Activated CD8-positive, alpha-beta memory T cell treated with anti-CD3 and anti-CD28 coated beads, Interleukin-2, amount 10 ng/mL, durations not matched to agents 7 days and 5 days (primary cell): ENCODE results near the gene CDH6. TPM values are rescaled to one million over a fixed set of nuclear protein-coding genes. Genes with fewer than 3 reads are reported as not detected.

Source experiments
- ATAC-seq: fragments of 150-1000 bp; cut with Tn5 transposase; one replicate; pipeline ENCODE4 v1.10.0; 2021; ENCODE audit warnings: moderate library complexity
- CTCF ChIA-PET: fragments of 350-600 bp; sonication (Branson Sonifier 250); formaldehyde crosslinking; loops from one replicate; lab custom pipeline; 2021; ENCODE audit warnings: antibody characterized with exemption; lab: Charles Lee
- DNase-seq: peaks from one replicate; pipeline ENCODE4 v3.0.0-alpha.2; 2020
- H3K27ac Mint-ChIP-seq: one replicate; pipeline ENCODE4 v1.8.0; 2021; ENCODE audit warnings: mild to moderate bottlenecking, mixed read lengths
- H3K27me3 Mint-ChIP-seq: one replicate; pipeline ENCODE4 v1.8.0; 2021; ENCODE audit warnings: mixed read lengths
- H3K36me3 Mint-ChIP-seq: one replicate; pipeline ENCODE4 v1.8.0; 2021; ENCODE audit warnings: mild to moderate bottlenecking, mixed read lengths
- H3K4me1 Mint-ChIP-seq: one replicate; pipeline ENCODE4 v1.8.0; 2021; ENCODE audit warnings: mixed read lengths
- H3K4me3 Mint-ChIP-seq: one replicate; pipeline ENCODE4 v1.8.0; 2021; ENCODE audit warnings: mild to moderate bottlenecking, moderate library complexity, mixed read lengths
- H3K9me3 Mint-ChIP-seq: one replicate; pipeline ENCODE4 v1.8.0; 2022; ENCODE audit warnings: low read depth, mixed read lengths
- total RNA-seq, 2 experiments: library from RNA; stranded (reverse); gene quantifications; one replicate each; pipeline ENCODE4 v1.2.3, GENCODE V29; 2021

Gene CDH6
- total RNA-seq, 2 experiments from 2014 or later: not detected

DNA sequence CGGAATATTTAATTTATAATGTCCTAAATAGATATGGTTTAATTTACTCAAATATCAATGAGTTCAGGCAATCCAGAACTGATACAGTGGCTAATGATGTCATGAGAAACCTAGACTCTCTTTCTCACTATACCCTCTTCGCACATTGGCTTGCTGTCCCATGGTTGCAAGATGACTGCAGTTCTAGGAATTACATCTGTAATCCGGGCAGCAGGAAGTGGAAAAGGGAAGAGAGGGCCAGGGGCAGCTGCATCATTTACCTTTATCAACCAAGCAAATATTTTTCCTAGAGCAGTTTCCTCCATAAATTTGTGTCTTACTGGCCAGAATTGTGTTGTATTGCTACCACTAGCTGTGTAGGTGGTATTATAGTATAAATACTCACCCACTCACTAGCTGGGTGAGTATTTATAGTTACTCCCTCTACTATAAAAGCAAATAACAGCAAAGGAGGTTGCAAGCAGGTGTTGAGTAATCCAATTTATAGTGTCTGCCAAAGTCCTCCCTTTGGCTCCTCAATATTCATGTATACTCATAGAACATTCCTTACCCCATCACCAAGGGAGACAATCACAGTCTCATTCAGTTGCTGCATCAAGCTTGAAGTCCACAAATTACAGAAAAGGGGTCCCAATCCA lies 169.6 kb downstream of the CDH6 start:
- Mint-ChIP-seq H3K27ac (no peak overlapping the region), H3K27me3 (no peaks in the 10 kb centered on the region), H3K9me3 (no peaks in the 10 kb centered on the region), H3K4me1 (no peaks in the 10 kb centered on the region), H3K36me3 (no peaks in the 10 kb centered on the region), H3K4me3 (no peak overlapping the region)
- ATAC-seq (no peak), DNase-seq (no peak)
- CTCF ChIA-PET: no interaction called here

- ATAC-seq (no peak), DNase-seq (no peak)
- H3K4me1 Mint-ChIP-seq: no peaks in the 10 kb centered on the region
- no peak overlapping the region for H3K4me3 Mint-ChIP-seq
- no peaks in the 10 kb centered on the region for H3K36me3 Mint-ChIP-seq
- H3K27me3 Mint-ChIP-seq: peaks cover 5% of the 10 kb centered on the region
- H3K9me3 Mint-ChIP-seq: no peaks in the 10 kb centered on the region
- no peak overlapping the region for H3K27ac Mint-ChIP-seq
- CTCF ChIA-PET: no interaction called here
Measured at GRCh38 chr5:31364881-31365636, 171.6 kb downstream of the CDH6 start.

GRCh38 chr5:31365776-31366175 lies 172.3 kb downstream of the CDH6 start:
- H3K4me1 Mint-ChIP-seq: no peaks in the 10 kb centered on the region

DNA sequence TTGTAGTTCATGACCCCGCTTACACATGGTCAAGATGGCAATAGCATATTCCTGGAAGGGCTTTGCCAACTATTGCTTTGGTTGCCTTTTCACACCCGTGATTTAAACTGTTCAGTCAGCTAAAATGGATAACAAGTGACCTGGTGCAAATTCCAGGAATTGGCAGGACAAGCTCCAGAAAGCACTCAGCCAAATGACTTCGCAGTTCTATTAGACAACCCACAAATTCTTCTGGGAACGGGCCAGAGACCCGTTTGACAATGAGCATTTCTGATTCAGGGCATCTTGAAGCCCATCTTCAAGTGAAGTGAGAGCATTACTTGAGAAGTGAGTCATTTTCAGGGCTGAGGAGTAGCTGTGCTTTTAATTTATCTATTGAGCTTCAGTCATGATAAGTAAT lies 173.5 kb downstream of the CDH6 start:
- Mint-ChIP-seq H3K27me3 (peaks cover 7% of the 10 kb centered on the region), H3K4me3 (no peak overlapping the region), H3K4me1 (no peaks in the 10 kb centered on the region), H3K9me3 (no peaks in the 10 kb centered on the region), H3K36me3 (no peaks in the 10 kb centered on the region), H3K27ac (no peak overlapping the region)
- ATAC-seq: no peak
- no peak for DNase-seq
- CTCF ChIA-PET: no interaction called here

More at GRCh38 chr5:31365776-31366175, 172.3 kb downstream of the CDH6 start:
- DNase-seq (no peak), ATAC-seq (no peak)
- Mint-ChIP-seq H3K36me3 (no peaks in the 10 kb centered on the region), H3K27me3 (peaks cover 5% of the 10 kb centered on the region), H3K4me3 (no peak overlapping the region), H3K27ac (no peak overlapping the region), H3K9me3 (no peaks in the 10 kb centered on the region)
- CTCF ChIA-PET: no interaction called here

- Mint-ChIP-seq H3K4me1 (no peaks in the 10 kb centered on the region), H3K9me3 (no peaks in the 10 kb centered on the region), H3K27me3 (peaks cover 8% of the 10 kb centered on the region), H3K27ac (no peak overlapping the region), H3K36me3 (no peaks in the 10 kb centered on the region), H3K4me3 (no peak overlapping the region)
- ATAC-seq (no peak), DNase-seq (no peak)
- CTCF ChIA-PET: no interaction called here
Measured at GRCh38 chr5:31372124-31372523, 178.6 kb downstream of the CDH6 start.

DNA sequence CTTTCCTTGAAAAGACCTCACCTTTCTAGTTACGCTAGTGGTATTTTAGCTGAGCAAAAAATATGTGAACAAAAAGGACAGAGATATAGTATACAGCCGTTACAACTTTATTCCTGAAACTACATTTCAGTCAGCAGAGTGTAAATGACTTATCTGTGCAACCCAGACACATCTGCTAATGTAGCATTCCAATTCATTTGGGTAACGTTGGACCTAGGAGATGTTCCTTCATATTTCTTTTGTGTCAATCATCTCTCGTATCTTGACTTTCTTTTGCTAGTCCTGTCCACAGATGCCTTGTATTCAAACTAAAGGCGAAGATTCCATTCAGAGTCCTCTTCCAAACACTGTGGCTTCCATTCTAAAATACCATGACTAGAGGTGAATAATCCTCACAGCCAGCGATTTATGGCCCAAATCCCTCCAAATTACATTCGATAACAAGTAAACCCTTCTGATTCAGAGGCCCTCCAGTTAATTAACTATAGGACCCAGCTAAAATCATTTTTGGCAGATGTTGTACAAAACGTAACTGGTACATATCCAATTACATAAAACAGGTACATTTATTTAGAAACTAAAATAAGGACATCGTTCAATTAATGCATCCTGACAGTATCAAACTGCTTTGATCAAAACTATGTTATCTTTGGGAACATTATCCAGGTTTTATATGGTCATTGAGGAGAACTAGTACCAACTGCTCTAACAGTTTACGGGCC lies 182.7 kb downstream of the CDH6 start:
- no peak overlapping the region for H3K4me3 Mint-ChIP-seq
- H3K4me1 Mint-ChIP-seq: no peaks in the 10 kb centered on the region
- no peaks in the 10 kb centered on the region for H3K9me3 Mint-ChIP-seq
- DNase-seq (no peak), ATAC-seq (no peak)
- H3K27me3 Mint-ChIP-seq: peaks cover 10% of the 10 kb centered on the region
- H3K27ac Mint-ChIP-seq: no peak overlapping the region
- CTCF ChIA-PET: no interaction called here
- no peaks in the 10 kb centered on the region for H3K36me3 Mint-ChIP-seq

- H3K4me3 Mint-ChIP-seq: no peak overlapping the region
- peaks cover 11% of the 10 kb centered on the region for H3K27me3 Mint-ChIP-seq
- CTCF ChIA-PET: no interaction called here
- ATAC-seq (no peak), DNase-seq (no peak)
- H3K36me3 Mint-ChIP-seq: no peaks in the 10 kb centered on the region
- no peaks in the 10 kb centered on the region for H3K4me1 Mint-ChIP-seq
- H3K27ac Mint-ChIP-seq: no peak overlapping the region
- H3K9me3 Mint-ChIP-seq: no peaks in the 10 kb centered on the region
Measured at GRCh38 chr5:31377274-31377946, 183.9 kb downstream of the CDH6 start.

DNA sequence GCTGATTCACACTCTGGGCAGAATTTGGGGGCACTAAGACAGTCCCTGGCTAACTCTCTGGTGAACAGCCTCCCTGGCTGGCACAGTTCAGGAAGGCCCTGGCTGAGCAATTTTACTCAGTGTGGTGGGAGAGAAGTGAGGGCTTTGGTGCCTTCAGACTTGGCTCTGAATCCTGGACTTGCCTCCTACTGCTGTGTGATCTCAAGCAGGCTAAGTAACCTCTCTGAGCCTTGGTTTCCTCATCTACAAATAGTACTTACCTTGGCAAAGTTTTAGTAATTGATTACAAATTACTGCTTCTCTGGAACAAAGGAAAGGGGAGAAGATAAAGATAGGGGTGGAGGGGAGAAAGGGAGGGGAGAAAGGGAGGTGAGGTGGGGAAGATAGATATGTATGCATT lies 184.7 kb downstream of the CDH6 start:
- ATAC-seq: no peak
- no peaks in the 10 kb centered on the region for H3K9me3 Mint-ChIP-seq
- H3K27ac Mint-ChIP-seq: no peak overlapping the region
- H3K4me1 Mint-ChIP-seq: no peaks in the 10 kb centered on the region
- H3K36me3 Mint-ChIP-seq: no peaks in the 10 kb centered on the region
- H3K4me3 Mint-ChIP-seq: no peak overlapping the region
- CTCF ChIA-PET: no interaction called here
- peaks cover 14% of the 10 kb centered on the region for H3K27me3 Mint-ChIP-seq
- no peak for DNase-seq
